Tibial nerve (tissue), 4 donors: Measurements from ENCODE around the gene NXPH3.

Source experiments
- CTCF ChIP-seq, 5 experiments: fragments of 200-600 bp in 3 of 5; fragments of 450-650 bp in 2 of 5; sonication (generic) in 3 of 5; IDR thresholded peaks; one replicate each; pipeline ENCODE4 v1.5.1; 2016 to 2019; ENCODE audit warnings: antibody characterized with exemption in 5 of 5, mild to moderate bottlenecking in 3 of 5, moderate library complexity in 2 of 5
- EP300 ChIP-seq, 2 donors: sonication (generic); formaldehyde crosslinking; IDR thresholded peaks; one replicate each; pipeline ENCODE4 v1.6.1; 2017; ENCODE audit warnings: antibody characterized with exemption in 2 of 2, mild to moderate bottlenecking in 1 of 2
- POLR2A ChIP-seq, 2 donors: fragments of 450-650 bp; IDR thresholded peaks; one replicate each; pipeline ENCODE4 v1.6.1; 2017; ENCODE audit warnings: antibody characterized with exemption in 2 of 2, mild to moderate bottlenecking in 2 of 2, moderate library complexity in 2 of 2

DNA sequence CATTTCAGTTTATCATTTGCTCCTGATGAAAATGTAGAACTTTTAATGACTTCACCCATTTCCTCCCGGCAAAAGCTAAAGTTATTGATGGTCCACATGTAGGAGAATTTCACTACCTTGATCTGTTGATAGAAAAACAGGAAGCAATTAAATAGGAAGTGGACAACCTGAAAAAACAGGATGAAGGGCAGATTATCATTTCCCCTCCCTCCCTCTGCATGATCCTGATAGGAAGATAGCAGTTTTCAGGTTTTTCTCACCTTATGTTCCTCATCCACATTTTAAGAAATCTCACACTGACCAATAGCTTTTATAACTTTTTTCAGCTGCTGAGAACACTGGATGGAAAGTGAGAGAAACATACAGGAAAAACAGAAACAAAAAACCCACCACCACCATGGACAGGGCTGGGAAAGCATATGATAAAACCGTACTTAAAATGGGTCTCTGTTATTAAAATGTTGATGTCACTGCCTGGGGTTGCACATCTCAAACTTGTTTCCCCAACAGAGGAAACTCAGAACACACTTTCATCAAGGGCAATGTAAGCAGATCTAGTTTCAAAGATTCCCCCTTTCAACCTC is 46.4 kb downstream of the NXPH3 start:
- TF ChIP-seq POLR2A (IDR thresholded peaks at IDR 0.05) (no peak), CTCF (IDR thresholded peaks at IDR 0.05) (no peak), EP300 (IDR thresholded peaks at IDR 0.05) (no peak)
